Measurements from ENCODE around the gene PARK7.

GRCh38 chr1:7984811-7985210 is 23.3 kb downstream of the PARK7 start:
- TF ChIP-seq POLR2A (IDR thresholded peaks at IDR 0.05) (no peak), CTCF (IDR thresholded peaks at IDR 0.05) (no peak)
